ENCODE data around the gene SEL1L2.

Gene SEL1L2

DNA sequence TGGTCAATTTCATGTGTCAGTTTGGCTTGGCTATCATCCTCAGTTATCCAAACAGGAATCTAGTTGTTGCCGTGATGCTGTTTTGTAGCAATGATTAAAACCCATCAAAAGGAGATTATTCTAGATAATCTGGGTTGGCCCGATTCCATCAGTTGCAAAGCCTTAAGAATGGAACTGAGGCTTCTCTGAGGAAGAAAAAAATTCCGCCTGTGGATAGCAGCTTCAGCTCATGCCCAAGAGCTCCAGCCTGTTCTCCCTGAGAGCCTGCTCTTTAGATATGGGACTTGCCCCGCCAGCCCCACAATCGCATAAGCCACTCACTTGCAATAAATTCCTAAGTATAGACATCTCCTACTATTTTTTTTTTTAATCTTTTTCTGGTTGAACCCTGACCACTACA lies 61.5 kb downstream of the SEL1L2 start:
- no peak for DNase-seq

DNA sequence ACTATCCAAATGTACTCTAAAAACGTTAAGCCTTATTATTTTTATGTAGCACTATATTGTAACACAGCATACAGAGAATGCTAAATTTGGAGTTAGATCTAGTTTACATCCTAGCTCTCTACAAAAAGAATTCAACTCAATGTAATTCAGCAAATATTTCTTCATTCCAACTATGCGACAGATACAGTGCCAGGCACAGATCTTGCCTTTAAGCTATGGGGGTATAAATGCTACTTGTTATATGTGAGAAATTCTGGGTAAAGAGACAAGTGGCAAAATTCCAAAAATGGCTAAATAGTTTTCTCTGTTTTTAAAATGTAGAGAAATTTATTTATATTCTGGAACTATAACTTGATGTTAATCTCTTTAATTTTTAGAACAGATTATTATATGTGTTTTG lies 63.2 kb downstream of the SEL1L2 start:
- DNase-seq: no peak

DNA sequence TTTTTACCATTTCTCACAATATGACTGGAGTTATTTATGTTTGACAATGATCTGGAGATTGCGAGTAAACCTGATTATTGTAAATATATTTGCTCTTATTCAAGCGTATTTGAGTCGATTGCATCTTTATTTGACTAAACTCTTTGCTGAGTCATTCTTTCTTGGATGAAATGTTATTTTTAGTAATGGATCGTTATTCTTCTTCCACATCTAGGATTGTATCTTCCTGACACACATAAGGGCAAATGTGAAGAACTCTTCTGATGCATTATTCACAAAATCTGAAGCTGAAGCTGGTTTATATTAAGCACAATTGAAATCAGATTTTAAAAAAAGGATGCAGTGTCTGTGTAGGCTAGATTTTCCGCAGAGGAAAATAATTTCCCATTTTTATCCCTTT lies 68.2 kb downstream of the SEL1L2 start:
- DNase-seq: no peak

DNA sequence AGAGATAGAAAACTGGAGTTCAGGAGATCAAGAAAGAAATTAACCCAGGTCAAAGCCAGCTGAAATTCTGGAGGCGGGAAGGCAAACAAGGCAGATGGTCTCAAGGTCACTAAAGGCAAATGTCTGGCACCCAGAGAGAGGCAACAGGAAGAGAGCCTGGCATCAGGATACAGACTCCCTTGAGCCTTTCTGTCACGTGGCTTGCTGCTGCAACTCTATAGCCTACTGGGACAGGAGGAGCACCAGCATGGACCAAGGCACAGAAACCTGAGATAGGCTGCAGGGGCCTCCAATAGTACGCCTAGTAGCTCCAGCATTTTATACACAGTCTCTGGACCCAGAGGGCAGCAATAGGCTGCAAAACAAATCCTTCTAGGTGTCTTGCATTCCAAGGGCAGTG lies 75.1 kb downstream of the SEL1L2 start:
- no peak for DNase-seq

DNA sequence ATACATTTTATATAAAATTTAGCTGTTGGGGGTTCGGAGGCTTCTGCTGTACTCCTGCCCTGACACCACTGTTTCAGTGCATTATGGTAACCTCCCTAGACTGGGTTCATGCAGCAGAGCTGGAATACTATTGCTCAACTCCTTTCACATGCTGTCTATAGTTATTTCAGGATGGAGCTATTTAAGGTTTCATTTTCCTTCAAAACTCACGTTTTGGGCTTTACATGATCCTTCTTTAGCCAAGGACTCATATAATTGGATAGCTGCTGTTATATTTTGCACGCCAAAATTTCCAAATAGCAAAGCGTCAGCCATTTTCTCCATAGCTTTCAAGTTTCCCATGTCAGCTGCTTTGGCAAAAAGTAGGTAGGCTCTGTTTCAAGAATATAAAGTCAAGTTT lies 76.8 kb downstream of the SEL1L2 start:
- DNase-seq: no peak

DNA sequence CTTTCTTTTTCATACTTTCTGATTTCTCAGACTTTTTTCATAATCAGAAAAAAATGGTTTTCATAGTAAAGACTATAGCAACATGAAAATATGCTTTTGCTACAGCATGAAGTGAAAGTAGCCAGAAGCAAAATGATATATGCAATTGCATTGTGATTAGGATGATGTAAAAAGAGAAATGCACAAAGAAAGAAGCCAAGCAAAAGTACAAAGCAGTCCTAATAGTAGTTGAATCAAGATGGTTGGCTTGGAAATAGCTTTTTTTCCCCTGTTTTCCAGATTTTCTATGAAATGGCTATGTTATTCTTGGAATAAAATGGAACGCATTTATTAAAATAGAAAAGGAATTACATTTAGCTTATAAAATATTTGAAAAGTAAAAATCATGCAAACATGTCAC lies 77.3 kb downstream of the SEL1L2 start:
- no peak for DNase-seq

DNA sequence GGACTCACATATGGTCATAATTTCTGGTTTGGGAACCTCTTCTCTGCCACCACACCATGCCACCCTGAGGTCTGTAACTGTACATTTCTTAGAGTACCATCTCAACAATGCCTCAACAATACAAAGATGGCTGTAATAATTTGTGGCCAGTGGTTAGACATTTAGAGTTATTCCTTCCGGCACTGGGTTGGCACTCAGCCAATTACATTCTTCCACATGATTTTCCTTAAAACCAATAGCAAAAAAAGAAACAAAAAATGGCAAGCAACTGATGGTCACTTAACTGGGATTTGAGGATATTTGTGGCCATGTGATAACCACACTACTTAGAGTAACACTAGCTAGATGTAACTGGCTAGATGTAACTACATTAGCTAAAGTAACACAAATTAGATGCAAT lies 79.9 kb downstream of the SEL1L2 start:
- no peak for DNase-seq

DNA sequence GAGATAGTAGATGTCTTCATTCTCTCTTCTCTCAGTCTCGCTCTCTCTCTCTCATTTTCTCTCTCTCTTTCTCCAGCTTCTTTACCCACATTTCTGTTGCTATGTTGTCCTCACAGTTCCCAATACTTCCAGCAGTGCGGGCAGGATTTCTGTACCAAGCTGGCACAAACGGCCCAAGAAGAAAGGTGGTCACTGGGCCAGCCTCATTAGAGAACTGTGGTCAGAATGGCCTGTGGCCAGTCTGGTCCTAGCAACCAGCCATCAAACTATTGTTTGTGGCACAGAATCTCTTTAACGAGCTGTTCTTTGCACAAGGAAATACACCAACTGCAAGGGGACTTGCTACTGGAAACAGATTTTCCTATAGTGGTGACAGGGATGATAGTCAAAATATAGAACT lies 81.3 kb downstream of the SEL1L2 start:
- no peak for DNase-seq

DNA sequence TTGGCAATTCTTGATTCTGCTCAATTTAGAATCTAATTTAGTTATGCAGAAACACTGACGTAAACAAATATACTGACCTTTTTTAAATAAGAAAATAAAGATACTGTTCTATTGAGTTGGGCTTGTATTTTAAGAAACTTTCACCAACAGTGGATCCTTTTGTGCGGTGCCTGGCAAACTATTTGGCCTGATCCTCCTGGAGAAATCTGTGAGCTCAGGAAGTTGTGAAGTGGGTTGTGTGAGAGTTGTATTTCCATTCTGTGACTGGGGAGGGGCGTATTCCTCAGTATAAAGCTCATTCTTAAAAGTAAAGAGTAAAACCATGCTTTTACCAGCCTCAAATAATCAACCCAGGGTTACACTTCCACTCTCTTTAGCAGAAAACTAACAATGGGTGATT lies 85.6 kb downstream of the SEL1L2 start:
- DNase-seq: no peak

DNA sequence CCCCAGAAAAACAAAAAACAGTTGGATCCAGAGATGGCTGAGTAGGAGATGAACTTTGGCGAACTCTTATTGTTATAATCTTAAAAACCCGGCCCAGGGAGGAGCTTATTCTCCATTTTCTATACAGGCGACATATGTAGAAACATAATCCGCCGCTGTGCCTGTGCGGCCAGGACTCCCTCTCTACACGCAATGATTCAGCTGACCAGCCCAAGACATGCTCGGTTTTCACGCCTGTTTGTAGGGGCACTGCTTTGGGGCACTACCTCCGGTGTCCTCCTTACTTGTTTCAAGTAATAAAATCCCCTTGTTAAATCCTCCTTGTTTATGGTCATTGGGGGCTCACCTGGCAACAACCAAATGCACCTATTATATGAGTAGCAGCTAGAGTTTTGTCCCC lies 89.9 kb downstream of the SEL1L2 start:
- no peak for DNase-seq

DNA sequence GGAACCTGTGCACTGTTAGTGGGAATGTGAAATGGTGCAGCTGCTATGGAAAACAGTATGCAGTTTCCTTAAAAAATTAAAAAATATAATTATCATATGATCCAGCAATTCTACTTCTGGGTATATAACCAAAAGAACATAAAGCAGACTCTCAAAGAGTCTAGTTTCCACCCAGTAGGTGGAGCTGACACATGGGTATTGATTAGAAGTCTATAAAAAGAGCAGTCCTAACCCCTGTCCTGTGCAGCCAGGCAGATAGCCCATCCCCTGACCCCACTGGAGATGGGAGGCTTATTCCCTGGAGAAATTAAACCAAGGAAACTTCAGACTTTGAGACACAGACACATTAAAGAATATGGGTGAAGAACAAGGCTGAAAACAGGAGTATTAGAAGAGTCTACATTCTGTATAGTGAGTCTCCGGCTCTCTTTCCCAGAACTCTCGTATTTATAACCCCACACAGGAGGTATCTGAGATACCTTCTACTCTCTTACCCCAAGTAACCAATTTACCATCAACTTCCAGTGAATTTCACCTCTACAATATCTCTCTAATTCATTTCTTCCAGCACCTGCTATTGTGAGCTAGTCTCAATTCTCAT lies 92.3 kb downstream of the SEL1L2 start:
- no peak for DNase-seq

DNA sequence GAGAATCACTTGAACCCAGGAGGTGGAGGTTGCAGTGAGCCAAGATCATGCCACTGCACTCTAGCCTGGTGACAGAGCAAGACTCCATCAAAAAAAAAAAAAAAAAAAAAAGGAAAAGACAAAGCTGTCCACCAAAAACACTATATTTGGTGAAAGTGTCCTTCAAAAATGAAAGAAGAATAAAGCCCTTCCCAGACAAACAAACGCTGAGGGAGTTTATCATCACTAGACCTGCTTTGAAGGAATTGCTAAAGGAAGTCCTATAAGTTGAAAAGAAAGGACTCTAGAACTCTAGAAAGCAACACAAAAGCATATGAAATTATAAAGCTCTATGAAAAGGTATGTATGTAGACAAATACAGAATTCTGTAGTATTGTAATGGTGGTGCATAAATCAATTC lies 98.8 kb downstream of the SEL1L2 start:
- DNase-seq: no peak

DNA sequence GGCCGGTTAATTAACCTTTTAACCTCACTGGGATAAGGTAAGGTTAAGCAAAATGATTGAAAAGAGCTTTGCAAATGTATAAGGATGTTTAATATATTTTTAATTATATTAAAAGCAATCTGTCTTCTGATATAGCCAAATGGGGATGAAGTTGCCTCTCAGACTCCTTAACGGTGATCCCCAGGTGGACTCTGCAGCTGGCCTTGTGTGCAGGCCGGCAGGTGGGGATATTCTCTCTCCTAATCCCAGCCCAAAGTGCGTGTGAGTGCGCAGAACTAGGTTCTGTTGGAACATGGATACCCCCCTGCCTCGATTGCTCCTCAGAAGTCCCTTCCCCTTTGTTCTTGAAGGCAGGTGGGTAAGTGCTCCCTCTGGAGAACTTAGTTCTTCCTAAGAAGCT lies 105.6 kb downstream of the SEL1L2 start:
- DNase-seq: no peak

DNA sequence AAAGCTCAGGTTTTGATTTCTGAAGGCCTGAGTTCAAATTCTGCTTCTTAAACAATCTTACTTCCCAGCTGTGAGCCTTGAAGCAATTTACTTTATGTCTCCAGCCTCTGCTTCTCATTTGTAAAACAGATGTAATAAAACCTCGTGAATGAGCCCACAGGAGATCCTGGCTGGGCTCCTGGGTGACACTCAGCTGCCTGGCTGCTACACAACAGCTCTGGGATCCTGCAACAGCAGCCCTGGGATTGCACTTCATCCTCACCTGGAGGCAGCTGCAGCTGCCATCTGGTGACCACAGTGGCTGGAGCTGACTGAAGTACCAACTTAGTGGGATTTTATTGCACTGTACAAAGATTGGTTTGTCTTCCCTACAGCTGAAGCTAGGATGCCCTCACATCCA lies 107.0 kb downstream of the SEL1L2 start:
- DNase-seq: no peak

DNA sequence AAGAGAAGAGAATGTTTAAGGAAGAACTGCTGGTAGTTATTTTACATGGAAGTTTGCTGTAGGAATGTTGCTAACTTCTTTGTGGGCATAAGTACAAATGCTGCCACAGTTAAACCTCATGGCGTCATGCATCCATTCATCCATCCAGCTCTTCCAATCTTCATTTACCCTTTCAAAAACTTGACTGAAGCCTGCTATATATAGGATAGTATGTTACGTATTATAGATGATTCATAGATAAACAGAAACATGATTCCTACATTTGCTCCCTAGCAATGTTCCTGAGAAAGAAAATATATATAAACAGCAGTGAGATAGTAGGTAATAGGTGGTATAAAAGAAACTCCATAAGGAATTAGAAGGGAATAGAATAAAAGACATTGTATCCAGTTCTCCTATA lies 111.8 kb downstream of the SEL1L2 start:
- no peak for DNase-seq

DNA sequence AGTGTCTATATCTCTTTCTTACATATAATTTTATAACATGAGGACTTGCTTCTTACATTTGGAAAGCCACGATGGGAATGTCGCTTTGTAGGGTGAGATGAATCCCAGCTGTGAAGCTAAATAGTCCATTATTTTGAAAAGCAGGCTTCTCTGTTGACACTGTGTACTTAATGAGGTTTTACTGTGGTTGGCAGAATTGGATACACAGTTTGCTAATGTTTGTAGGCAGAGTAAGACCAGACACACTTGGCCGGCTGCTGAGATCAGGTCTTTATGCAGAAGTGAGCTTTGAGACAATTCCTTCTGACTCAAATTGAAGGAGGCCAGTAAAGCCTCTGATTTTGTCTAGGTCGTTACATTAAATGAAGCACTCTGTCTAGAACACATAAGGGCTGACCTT lies 112.6 kb downstream of the SEL1L2 start:
- DNase-seq: no peak

DNA sequence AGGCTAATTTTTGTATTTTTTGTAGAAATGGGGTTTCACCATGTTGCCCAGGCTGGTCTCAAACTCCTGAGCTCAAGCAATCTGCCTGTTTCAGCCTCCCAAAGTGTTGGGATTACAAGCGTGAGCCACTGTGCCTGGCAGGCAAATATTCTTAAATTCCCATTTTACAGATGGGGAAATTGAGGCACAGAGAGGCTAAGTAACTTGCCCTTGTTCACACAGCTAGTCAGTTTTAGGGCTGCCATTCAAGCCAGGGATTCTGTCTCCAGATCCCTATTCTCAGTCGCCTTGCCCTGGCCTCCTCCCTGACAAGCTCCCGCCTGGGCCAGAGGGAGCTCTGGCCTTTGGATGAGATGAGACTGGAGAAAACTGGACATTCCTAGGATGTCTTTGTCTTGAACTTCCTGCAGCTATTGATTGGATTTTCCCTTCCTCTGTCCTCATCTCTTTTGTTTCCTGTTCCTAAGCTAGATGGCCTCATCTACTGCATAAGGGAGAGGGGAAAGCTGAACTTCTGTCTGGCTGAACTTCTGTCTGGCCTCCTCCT lies 115.1 kb downstream of the SEL1L2 start:
- no peak for DNase-seq

DNA sequence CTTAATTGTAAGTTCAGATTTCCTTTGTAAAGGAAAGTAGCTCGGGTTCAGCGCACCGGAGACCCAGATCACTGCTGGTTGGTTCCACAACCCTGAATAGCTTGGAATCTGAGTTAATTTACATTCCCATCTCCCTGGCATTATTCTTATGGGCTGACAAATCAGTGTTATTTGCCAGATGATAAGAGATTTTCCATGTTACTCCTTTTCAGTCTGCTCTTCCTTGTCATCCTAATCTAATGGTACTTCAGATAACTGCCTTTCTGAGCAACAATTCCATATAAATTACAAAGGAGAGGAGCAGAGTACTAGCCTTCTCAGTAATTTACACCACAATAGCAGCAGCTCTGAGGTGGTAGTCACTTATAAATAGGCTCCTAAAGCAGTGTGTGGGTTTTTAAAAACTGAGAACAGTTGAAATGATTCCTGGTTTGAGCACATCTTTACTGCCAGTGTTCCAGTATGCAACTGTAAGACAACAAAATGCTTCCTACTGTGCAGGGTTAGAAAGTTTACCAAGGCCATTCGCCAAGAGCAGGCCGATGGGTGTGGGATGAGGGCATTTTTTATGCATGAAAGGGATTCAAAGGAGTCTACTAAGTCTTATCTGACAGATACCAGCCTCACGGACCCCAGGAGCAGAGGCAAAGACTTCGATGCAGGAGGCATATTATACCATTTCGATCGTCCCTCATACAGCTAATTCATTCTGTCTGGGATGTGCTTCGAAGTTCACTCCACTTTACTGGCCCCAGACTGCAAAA lies 115.8 kb downstream of the SEL1L2 start:
- DNase-seq: no peak

DNA sequence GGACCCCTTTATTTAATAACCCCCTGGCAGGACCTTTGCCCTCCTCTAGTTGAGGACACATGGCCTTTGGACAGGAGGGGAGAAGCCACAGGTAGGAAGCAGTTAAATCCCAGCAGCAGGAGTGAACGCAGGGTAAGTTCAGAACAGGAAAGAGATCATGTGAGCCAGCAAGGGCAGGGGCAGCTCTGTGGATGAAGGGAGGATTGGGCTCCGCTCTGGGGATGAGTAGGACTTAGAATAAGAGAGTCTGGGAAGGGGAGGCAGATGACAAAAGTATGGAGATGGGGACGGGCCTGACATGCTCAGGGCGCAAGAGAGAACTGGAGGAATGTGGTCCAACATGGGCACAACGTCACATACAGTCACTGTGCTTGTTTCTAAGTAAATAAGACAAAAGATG lies 116.6 kb downstream of the SEL1L2 start:
- DNase-seq: no peak

DNA sequence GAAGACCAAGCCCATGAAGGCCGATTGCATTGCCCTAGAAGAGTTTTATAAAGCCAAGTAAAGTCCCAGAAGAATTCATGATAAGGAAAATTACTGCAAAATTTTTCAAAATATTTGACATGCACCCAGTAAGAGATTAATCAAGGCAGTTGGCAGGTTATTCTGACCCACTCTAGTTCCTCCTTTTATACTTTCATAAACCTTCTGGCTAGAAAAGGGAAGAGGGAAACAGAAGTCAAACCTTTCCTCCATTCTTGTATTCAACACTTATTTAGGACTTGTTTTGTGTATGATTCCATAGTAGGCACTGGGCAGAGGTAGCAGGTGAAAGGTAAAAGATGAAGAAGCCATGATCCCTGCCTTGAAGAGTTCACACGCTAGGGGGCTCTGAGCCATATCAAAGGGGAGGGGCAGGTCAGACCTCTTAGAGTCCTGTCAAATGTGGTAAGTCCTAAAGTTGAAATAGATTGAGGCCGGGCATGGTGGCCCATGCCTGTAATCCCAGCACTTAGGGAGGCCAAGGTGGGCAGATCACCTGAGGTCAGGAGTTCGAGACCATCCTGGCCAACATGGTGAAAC lies 120.2 kb downstream of the SEL1L2 start:
- no peak for DNase-seq

DNA sequence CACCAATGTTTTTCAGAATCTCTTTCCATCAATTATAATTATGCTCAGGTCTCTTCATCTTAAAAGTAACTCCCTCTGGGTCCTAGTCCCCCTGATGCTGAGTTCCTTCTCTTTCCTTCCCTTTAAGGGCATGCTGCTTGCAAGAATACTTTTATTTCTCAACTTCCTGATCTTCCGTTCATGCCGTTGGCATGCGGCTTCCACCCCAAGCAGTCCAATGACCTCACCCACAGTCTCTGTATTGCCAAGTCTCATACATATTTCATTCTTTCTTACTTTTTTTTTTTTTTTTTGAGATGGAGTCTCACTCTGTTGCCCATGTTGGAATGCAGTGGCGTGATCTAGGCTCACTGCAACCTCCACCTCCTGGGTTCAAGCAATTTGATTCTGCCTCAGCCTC lies 122.1 kb downstream of the SEL1L2 start:
- DNase-seq: no peak

DNA sequence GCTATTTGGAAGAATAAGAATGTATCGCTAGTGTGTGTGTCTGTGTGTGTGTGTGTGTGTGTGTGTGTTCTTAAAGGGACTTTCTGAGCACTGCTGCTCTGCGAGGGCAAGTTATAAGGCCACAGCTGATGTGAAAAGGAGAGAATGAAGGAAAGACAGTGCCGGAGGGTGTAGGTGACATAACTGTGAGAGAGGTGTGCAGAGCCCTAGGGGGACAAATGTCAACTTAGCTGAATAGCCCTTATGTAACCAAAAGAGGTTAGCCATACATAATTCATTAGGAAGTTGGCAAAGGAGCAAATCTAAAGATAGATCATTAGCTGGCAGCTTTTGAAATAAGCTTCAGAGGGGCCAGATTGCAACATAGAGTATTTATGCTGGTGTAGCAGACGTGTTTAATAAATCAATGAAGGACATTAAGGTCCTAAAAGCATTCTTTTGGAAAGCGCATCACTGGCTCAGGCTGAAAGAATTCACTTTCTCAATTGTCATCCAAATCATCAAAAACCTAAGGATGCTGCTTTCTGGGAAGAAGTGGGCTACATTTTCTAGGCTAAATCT lies 124.5 kb downstream of the SEL1L2 start:
- DNase-seq: no peak

DNA sequence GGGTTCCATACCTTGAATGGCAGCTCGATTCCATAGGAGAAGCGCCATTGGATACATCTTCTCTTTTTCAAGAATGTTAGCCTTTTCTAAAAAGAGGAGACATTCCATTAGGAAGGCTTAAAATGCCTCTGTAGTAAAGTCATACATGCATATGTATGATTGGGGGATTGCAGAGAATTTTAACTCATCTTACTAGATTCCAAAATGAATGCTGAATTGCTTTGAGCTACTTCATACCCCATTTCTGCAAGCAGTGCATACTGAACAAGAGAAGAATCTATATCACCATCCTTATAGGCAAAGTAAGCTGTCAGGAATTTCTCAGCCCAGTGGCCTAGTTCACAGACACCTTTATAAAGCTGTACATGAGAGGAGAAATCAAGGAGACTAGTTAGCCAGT lies 125.3 kb downstream of the SEL1L2 start:
- DNase-seq: no peak

DNA sequence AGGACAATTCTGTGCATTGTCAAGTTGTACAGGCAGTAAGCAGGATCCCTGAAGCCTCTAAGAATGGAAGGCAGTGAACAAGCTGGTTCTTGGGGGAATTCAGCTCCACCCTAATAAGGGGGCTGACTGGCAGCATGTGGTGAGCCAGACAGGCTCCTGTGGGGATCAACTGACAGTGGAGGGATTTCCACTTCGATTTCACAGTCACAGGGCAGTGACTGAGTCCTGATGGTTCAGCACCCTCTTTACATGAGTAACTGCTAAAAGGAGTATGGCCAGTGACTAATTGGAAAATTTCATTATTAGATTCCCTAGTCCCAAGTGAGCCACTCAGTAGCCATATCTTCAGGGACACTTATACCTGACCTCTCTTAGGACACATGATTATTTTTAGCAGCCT lies 127.2 kb downstream of the SEL1L2 start:
- DNase-seq: no peak
